KMS-11 (cell line): ENCODE data around the gene ACSF3.

Source experiments
- H2AFZ ChIP-seq: fragments of 200-600 bp; sonication (generic); 2 replicates; pipeline ENCODE4 v1.6.1; 2016; ENCODE audit warnings: antibody characterized with exemption, mixed run types, low read depth
- H3K27ac ChIP-seq: fragments of 200-600 bp; sonication (generic); 2 replicates; pipeline ENCODE4 v1.6.1; 2016; ENCODE audit warnings: mild to moderate bottlenecking, mixed run types
- H3K27me3 ChIP-seq: fragments of 200-600 bp; sonication (generic); 2 replicates; pipeline ENCODE4 v1.6.1; 2017; ENCODE audit warnings: mild to moderate bottlenecking, low read depth, mixed run types, moderate library complexity; ENCODE audit not compliant: insufficient read depth
- H3K36me3 ChIP-seq: fragments of 200-600 bp; sonication (generic); 2 replicates; pipeline ENCODE4 v1.6.1; 2017; ENCODE audit warnings: mild to moderate bottlenecking, mixed run types; ENCODE audit not compliant: insufficient read depth
- H3K4me1 ChIP-seq: fragments of 200-600 bp; sonication (generic); 2 replicates; pipeline ENCODE4 v1.6.1; 2016; ENCODE audit warnings: mild to moderate bottlenecking, low read depth, mixed run types; ENCODE audit not compliant: poor library complexity, severe bottlenecking
- H3K4me2 ChIP-seq: fragments of 200-600 bp; sonication (generic); 2 replicates; pipeline ENCODE4 v1.7.0; 2016; ENCODE audit warnings: mild to moderate bottlenecking, mixed run types
- H3K4me3 ChIP-seq: fragments of 200-600 bp; sonication (generic); IDR thresholded peaks from 2 replicates; pipeline ENCODE4 v1.6.1; 2017; ENCODE audit warnings: low read depth, low read length, mixed read lengths; ENCODE audit not compliant: insufficient read depth
- H3K79me2 ChIP-seq: fragments of 200-600 bp; sonication (generic); 2 replicates; pipeline ENCODE4 v1.6.1; 2016; ENCODE audit warnings: low read depth, mixed run types; ENCODE audit not compliant: insufficient read depth
- H3K9ac ChIP-seq: fragments of 200-600 bp; sonication (generic); 2 replicates; pipeline ENCODE4 v1.6.1; 2016; ENCODE audit warnings: mild to moderate bottlenecking, mixed run types
- H4K20me1 ChIP-seq: fragments of 200-600 bp; sonication (generic); 2 replicates; pipeline ENCODE4 v1.6.1; 2016; ENCODE audit warnings: mild to moderate bottlenecking, mixed run types; ENCODE audit not compliant: insufficient read depth
- TF ChIP-seq, protein P1 (sequence below): fragments of 200-600 bp; sonication (generic); conservative IDR thresholded peaks from 2 replicates; pipeline ENCODE4 v1.6.1; 2017; ENCODE audit warnings: low read depth, mild to moderate bottlenecking, antibody characterized with exemption, low read length, moderate library complexity, mixed read lengths

The ACSF3 gene

DNA sequence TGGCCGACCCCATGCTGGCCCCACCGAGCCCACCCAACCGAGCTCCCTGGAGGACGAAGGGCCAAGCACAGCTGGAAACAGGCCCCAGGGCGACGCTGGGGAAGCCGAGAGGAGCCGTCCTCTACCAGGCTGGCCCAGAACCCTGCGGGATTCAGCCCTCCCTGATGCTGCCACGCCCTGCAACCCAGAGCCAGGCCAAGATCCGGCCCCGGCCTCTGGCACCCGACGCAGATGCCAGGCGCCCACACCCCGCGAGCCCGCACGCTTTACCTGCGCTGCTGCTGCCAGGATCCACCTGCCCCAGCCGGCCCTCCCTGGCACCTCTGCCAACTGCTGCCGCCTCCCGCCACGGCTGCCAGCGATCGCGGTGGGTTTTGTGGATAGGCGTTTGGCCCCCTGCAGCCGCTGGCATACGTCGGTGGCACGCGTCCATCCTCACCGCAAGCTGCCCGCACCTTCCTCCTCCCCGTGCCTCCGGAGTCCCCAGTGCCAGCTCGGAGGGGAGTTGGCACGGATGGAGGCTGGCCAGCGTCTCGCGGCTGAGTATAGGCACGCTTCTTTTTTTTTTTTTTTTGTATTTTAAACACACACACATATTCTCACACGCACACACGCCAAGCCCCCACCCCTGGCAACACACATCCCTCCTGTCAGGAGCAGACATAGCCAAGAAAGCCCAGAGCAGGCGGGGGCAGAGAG is 41.3 kb upstream of the ACSF3 start:
- TF ChIP-seq, protein P1, sequence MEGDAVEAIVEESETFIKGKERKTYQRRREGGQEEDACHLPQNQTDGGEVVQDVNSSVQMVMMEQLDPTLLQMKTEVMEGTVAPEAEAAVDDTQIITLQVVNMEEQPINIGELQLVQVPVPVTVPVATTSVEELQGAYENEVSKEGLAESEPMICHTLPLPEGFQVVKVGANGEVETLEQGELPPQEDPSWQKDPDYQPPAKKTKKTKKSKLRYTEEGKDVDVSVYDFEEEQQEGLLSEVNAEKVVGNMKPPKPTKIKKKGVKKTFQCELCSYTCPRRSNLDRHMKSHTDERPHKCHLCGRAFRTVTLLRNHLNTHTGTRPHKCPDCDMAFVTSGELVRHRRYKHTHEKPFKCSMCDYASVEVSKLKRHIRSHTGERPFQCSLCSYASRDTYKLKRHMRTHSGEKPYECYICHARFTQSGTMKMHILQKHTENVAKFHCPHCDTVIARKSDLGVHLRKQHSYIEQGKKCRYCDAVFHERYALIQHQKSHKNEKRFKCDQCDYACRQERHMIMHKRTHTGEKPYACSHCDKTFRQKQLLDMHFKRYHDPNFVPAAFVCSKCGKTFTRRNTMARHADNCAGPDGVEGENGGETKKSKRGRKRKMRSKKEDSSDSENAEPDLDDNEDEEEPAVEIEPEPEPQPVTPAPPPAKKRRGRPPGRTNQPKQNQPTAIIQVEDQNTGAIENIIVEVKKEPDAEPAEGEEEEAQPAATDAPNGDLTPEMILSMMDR = no peak
- H3K27ac ChIP-seq = no peak overlapping the region
- H3K9ac ChIP-seq = no peak overlapping the region
- no peaks in the 10 kb centered on the region for H4K20me1 ChIP-seq
- H3K4me1 ChIP-seq = no peaks in the 10 kb centered on the region
- H3K4me2 ChIP-seq = no peak overlapping the region
- H3K36me3 ChIP-seq = no peaks in the 10 kb centered on the region
- H3K27me3 ChIP-seq = peaks cover 83% of the 10 kb centered on the region
- H3K4me3 ChIP-seq = no peak overlapping the region
- no peak overlapping the region for H2AFZ ChIP-seq
- no peaks in the 10 kb centered on the region for H3K79me2 ChIP-seq

DNA sequence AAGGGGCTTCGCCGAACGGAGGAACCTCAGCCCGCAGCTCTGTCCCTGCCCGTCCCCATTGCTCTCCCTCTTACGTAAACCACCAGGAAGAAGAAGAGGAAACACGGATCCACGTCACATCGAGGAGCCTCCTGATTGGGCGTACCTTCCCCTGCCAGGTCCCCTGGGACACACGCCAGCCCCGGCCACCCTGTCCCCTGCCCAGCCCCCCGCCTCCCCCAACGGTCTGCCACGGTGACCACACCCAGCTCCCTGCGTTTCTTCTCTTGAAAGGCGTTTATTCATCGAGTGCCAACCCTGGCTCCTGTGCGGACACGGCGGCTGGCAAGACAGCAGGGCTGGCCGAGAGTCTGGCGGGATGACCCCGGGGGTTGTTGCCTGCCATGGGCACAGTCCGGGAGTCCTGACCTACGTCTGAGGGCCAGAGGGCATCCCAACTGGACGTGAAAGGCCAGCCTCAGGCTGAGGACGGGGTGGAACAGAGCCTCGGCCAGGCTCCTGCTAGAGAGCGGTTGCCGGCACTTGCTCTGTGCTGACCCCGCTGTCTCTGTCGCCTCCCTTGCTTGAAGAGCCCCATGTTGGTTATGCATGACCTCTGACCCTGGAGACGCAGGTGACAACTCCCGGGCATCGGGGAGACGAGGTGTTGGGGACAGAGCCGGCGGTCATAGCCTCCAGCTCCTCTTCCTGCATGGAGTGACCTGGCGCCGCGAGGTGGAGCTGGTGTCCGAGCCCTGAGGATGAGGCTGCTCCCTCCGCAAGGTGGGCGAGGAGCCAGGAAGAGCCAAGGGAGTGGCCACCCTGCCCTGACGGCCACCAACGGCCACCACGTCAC is 40.5 kb upstream of the ACSF3 start:
- Histone ChIP-seq H3K27me3 (peaks cover 85% of the 10 kb centered on the region), H3K4me1 (no peaks in the 10 kb centered on the region), H4K20me1 (no peaks in the 10 kb centered on the region), H3K79me2 (no peaks in the 10 kb centered on the region), H3K4me2 (no peak overlapping the region), H2AFZ (no peak overlapping the region), H3K27ac (no peak overlapping the region), H3K4me3 (no peak overlapping the region), H3K36me3 (no peaks in the 10 kb centered on the region), H3K9ac (no peak overlapping the region)
- TF ChIP-seq, protein P1 = no peak

DNA sequence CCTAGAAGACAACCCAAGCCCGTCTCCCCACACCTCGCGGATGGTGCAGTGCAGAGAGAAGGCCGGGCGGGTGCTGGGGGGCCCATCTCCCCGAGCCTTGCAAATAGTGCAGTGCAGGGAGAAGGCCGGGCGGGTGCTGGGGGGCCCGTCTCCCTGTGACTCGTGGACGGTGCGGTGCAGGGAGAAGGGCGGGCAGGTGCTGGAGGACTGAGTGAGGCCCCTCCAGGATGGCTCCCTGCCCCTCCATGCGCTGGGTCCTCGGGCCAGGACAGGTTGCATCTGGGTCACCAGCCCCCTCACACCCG is 40.0 kb upstream of the ACSF3 start:
- Histone ChIP-seq H3K27me3 (peaks cover 84% of the 10 kb centered on the region), H3K9ac (no peak overlapping the region), H3K27ac (no peak overlapping the region), H3K4me1 (no peaks in the 10 kb centered on the region), H3K79me2 (no peaks in the 10 kb centered on the region), H2AFZ (no peak overlapping the region), H3K4me2 (no peak overlapping the region), H3K36me3 (no peaks in the 10 kb centered on the region), H3K4me3 (no peak overlapping the region), H4K20me1 (no peaks in the 10 kb centered on the region)
- TF ChIP-seq, protein P1 = no peak

DNA sequence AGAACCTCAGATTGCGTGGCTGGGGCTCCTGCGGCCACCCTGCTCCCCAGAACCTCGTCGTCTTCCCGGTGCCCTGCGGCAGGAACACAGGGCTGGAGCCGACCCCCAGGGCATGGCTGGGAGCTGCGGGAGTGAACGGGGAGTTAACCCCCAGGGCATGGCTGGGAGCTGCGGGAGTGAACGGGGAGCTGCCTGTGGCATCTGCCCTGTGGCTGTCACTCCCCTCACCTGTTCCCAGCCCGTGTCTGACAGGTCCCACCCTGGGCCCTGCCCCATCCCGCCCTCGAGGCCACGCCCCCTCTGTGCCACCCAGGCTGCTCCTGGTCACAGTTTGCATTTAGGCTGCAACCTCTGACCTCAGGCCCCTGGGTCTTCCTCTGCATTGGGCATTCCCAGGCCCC is 39.4 kb upstream of the ACSF3 start:
- H3K4me2 ChIP-seq = no peak overlapping the region

More for the DNA sequence above, 39.4 kb upstream of the ACSF3 start:
- Histone ChIP-seq H3K36me3 (no peaks in the 10 kb centered on the region), H2AFZ (no peak overlapping the region), H3K4me3 (no peak overlapping the region), H4K20me1 (no peaks in the 10 kb centered on the region), H3K4me1 (no peaks in the 10 kb centered on the region), H3K27me3 (peaks cover 84% of the 10 kb centered on the region), H3K9ac (no peak overlapping the region), H3K79me2 (no peaks in the 10 kb centered on the region), H3K27ac (no peak overlapping the region)
- TF ChIP-seq, protein P1 = no peak
